ENCODE data around the gene MLLT6. TPM values are rescaled to one million over a fixed set of nuclear protein-coding genes. Genes with fewer than 3 reads are reported as not detected.

MLLT6 gene
- total RNA-seq, 1 donor from 2014 or later = 20.9 TPM

- Mint-ChIP-seq H3K27me3 (ENCODE audit: low read depth, unreplicated experiment) (peaks cover 64% of the 10 kb centered on the region), H3K27ac (ENCODE audit: unreplicated experiment) (peak overlapping the region; percentile 77), H3K9me3 (ENCODE audit: unreplicated experiment) (no peaks in the 10 kb centered on the region), H3K4me3 (ENCODE audit: unreplicated experiment) (peak overlapping the region; percentile 12), H3K4me1 (ENCODE audit: low read depth, unreplicated experiment) (peaks cover 8% of the 10 kb centered on the region), H3K36me3 (ENCODE audit: low read depth, unreplicated experiment) (no peaks in the 10 kb centered on the region)
- FAIRE-seq (no peak), DNase-seq (ENCODE audit: low read depth) (no peak)
- peaks cover 73% of the 10 kb centered on the region for H3K27me3 ChIP-seq (ENCODE audit: insufficient read depth, low read length)
- no peaks in the 10 kb centered on the region for H3K79me2 ChIP-seq (ENCODE audit: insufficient read depth, low read length)
- H3K4me1 ChIP-seq (ENCODE audit: insufficient read depth, low read length) = peaks cover 7% of the 10 kb centered on the region
- H3K9me3 ChIP-seq (ENCODE audit: insufficient read depth, low read depth, low read length) = no peaks in the 10 kb centered on the region
- no peak overlapping the region for H3K4me3 ChIP-seq (ENCODE audit: insufficient read depth, low read depth, low read length)
- H3K36me3 ChIP-seq (ENCODE audit: insufficient read depth, low read length) = no peaks in the 10 kb centered on the region
- no peak overlapping the region for H3K4me2 ChIP-seq (ENCODE audit: low read length)
- H2AFZ ChIP-seq (ENCODE audit: low read depth, low read length) = no peak overlapping the region
- TF ChIP-seq EZH2 (IDR thresholded peaks at IDR 0.05; ENCODE audit: insufficient read depth, low read length) (no peak), CTCF (IDR thresholded peaks at IDR 0.05; ENCODE audit: insufficient read depth, low read depth, low read length) (no peak)
- no peak overlapping the region for H3K9ac ChIP-seq (ENCODE audit: low read length)
- H3K27ac ChIP-seq (ENCODE audit: low read depth, low read length) = no peak overlapping the region
- peaks cover 15% of the 10 kb centered on the region for H4K20me1 ChIP-seq (ENCODE audit: insufficient read depth, low read length)
These were observed 32.9 kb upstream of the MLLT6 start for GRCh38 chr17:38671939-38672720.

GRCh38 chr17:38672788-38673706, 32.0 kb upstream of the MLLT6 start:
- Histone ChIP-seq H4K20me1 (ENCODE audit: insufficient read depth, low read length) (peaks cover 15% of the 10 kb centered on the region), H3K4me1 (ENCODE audit: insufficient read depth, low read length) (peaks cover 9% of the 10 kb centered on the region), H3K9me3 (ENCODE audit: insufficient read depth, low read depth, low read length) (no peaks in the 10 kb centered on the region), H3K9ac (ENCODE audit: low read length) (no peak overlapping the region), H3K27me3 (ENCODE audit: insufficient read depth, low read length) (peaks cover 73% of the 10 kb centered on the region), H3K4me2 (ENCODE audit: low read length) (peak overlapping the region; percentile 83), H3K27ac (ENCODE audit: low read depth, low read length) (no peak overlapping the region), H3K79me2 (ENCODE audit: insufficient read depth, low read length) (no peaks in the 10 kb centered on the region), H3K36me3 (ENCODE audit: insufficient read depth, low read length) (no peaks in the 10 kb centered on the region), H2AFZ (ENCODE audit: low read depth, low read length) (no peak overlapping the region), H3K4me3 (ENCODE audit: insufficient read depth, low read depth, low read length) (no peak overlapping the region)
- Mint-ChIP-seq H3K4me3 (ENCODE audit: unreplicated experiment) (no peak overlapping the region), H3K27me3 (ENCODE audit: low read depth, unreplicated experiment) (peaks cover 58% of the 10 kb centered on the region), H3K27ac (ENCODE audit: unreplicated experiment) (peak overlapping the region; percentile 77), H3K36me3 (ENCODE audit: low read depth, unreplicated experiment) (no peaks in the 10 kb centered on the region), H3K4me1 (ENCODE audit: low read depth, unreplicated experiment) (peaks cover 8% of the 10 kb centered on the region), H3K9me3 (ENCODE audit: unreplicated experiment) (no peaks in the 10 kb centered on the region)
- TF ChIP-seq EZH2 (IDR thresholded peaks at IDR 0.05; ENCODE audit: insufficient read depth, low read length) = peak; percentile 61
- no peak for TF ChIP-seq CTCF (IDR thresholded peaks at IDR 0.05; ENCODE audit: insufficient read depth, low read depth, low read length)
- DNase-seq (ENCODE audit: low read depth) = no peak
- FAIRE-seq = no peak

Measured in astrocyte (in vitro differentiated cells and primary cell).